Measurements from ENCODE around the gene CCDC40.

- no peak for TF ChIP-seq CTCF (IDR thresholded peaks at IDR 0.05)
- TF ChIP-seq POLR2A (IDR thresholded peaks at IDR 0.05): no peak
Measured at GRCh38 chr17:80011989-80012555, 24.4 kb upstream of the CCDC40 start.

All from heart left ventricle (tissue), 13 donors.